Activated naive CD4-positive, alpha-beta T cell treated with anti-CD3 and anti-CD28 coated beads, Interleukin-2, amount 50 U/mL, for 72 hours (primary cell): Measurements from ENCODE around the gene ST6GALNAC1. TPM values are rescaled to one million over a fixed set of nuclear protein-coding genes. Genes with fewer than 3 reads are reported as not detected.

ENCODE experiments used
- ATAC-seq, 2 donors: fragments of 150-1000 bp; cut with Tn5 transposase; 2 replicates each; pipeline ENCODE4 v1.10.0; 2021; ENCODE audit warnings: mild to moderate bottlenecking in 2 of 2, moderate library complexity in 2 of 2
- DNase-seq, 2 donors: peaks; one replicate each; pipeline ENCODE4 v3.0.0; 2021 to 2022; ENCODE audit warnings: low spot score in 2 of 2
- H3K27ac Mint-ChIP-seq, 2 donors: one replicate each; pipeline ENCODE4 v1.8.0; 2022; ENCODE audit warnings: mild to moderate bottlenecking in 2 of 2, mixed read lengths in 2 of 2
- H3K36me3 Mint-ChIP-seq, 2 donors: one replicate each; pipeline ENCODE4 v1.8.0; 2022; ENCODE audit warnings: mixed read lengths in 2 of 2
- H3K9me3 Mint-ChIP-seq, 2 donors: one replicate each; pipeline ENCODE4 v1.8.0; 2022; ENCODE audit warnings: mixed read lengths in 2 of 2
- total RNA-seq, 2 donors: library from RNA; stranded (reverse); gene quantifications; one replicate each; pipeline ENCODE4 v1.2.3, GENCODE V29; 2022

ST6GALNAC1 gene
- total RNA-seq, result 1 to 10 TPM; 1.0 to 3.0 TPM

DNA sequence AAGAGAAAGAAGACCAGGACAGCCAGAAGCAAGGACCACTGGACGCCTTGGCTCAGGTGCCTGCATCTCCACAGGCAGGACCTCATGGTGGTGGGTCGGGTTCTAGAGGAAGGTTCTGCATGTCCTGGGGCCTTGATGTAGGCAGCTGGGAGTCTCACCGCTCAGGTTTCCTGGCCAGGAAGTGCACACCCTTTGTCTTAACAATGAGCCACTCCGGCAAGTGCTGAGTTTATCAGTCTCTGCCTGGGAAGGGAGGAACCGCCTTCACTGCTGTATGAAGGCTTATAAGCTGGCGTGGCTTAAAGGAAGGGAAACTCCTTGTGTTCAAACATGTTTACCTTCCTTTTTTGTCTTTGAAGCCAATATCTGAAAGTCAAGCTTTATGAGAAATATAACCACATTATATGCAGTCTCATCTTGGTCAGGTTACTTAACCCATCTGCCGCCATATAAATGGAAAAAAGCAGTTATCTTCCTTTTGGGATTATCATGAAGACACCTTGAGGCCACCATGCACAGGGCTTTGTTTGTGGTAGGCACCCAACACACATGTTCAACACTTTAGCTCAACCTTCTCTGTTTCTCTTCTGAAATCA is at the start of gene ST6GALNAC1:
TSS of gene ST6GALNAC1 (minus strand) at position 205 of the 596 bp plus-strand sequence. CDS start at position 86, 119 bp downstream.
- DNase-seq (peak in 1 of 2 donors; percentile 26), ATAC-seq (peak; percentile 51 to 61)
- H3K36me3 Mint-ChIP-seq, result peaks cover 0 to 8% of the 10 kb centered on the region in 2 donors
- peak within 1 kb of the TSS; percentile 36 to 83 for H3K27ac Mint-ChIP-seq
- peaks cover 4 to 14% of the 10 kb centered on the region in 2 donors for H3K9me3 Mint-ChIP-seq

DNA sequence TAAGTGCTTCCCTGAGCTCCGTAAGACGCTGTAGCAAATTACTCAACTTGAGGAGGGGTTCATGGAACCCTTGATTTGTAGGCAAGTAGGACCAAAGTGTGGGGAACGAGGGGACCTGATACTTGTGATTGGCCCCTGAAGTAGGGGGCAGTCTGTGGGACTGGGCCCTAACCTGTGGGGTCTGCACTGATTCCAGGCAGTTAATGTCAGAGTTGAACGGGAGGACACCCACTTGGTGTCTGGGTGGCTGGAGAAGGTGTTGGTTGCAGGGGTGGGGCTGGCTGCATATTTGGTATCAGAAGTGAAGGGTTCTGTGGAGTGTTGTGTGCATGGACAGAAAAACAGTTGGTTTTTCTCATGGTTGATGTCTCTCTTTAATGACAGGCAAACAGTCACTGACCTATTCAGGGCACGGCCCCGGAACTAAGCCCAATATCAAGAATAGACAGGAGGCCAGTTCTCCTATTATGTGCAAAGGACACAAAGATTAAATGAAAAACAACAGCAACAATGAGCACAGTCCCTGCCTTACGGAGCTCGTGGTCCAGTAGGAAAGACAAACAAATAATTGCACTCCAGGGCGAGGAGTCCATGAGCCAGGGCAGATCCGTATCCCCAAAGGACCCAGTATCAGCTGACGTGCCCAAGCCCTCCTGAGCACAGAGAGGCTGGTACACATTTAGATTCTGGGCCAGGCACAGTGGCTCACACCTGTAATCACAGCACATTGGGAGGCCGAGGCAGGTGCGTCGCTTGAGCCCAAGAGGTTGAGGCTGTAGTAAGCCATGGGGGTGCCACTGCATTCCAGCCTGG is 48.0 kb upstream of the ST6GALNAC1 start:
- Mint-ChIP-seq H3K27ac (no peak overlapping the region), H3K36me3 (no peaks in the 10 kb centered on the region), H3K9me3 (no peaks in the 10 kb centered on the region)
- DNase-seq (no peak), ATAC-seq (no peak)

DNA sequence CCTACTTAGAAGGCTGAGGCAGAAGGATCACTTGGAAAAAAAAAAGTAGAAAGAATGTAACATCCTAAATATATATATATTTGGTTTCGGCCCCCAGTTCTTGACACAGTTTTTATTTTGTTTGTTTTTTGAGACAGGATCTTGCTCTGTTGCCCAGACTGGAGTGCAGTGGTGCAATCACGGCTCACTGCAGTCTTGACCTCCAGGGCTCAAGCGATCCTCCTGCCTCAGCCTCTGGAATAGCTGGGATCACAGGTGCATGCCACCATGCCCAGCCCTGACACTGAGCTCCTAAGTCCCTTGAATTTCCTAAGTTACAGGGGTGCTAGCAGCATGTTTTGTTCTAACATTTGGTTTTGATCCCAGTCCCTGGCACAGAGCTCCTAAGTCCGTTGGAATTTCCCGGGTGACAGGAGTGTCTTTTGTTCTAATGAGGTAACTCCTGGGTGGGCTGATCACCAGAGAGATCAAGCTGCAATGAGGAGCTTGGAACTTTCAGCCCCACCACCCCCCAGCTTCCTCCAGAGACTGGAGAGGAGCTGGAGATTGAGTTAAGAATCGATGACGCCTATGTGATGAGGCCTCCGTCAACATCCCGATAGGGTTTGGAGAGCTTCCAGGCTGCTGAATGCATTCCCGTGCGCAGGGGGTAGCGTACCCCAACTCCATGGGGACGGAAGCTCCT is 47.2 kb upstream of the ST6GALNAC1 start:
- Mint-ChIP-seq H3K27ac (no peak overlapping the region), H3K36me3 (no peaks in the 10 kb centered on the region), H3K9me3 (no peaks in the 10 kb centered on the region)
- DNase-seq (no peak), ATAC-seq (no peak)

DNA sequence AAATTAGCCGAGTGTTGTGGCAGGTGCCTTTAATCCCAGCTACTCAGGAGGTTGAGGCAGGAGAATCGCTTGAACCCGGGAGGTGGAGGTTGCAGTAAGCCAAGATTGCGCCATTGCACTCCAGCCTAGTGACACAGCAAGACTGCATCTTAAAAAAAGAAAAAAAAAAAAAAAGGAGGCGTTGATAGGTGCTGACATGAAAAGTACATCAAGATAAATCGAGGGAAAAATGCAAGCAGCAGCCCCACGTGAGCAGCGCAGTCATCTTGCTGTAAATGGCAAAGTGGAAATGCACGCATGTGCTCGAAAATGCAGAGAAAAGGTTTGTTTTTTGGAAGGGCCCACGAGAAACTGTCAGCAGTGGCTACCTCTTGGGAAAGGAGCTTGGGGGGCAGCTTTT is 46.3 kb upstream of the ST6GALNAC1 start:
- H3K27ac Mint-ChIP-seq, result no peak overlapping the region
- H3K9me3 Mint-ChIP-seq, result no peaks in the 10 kb centered on the region
- ATAC-seq (no peak), DNase-seq (no peak)
- no peaks in the 10 kb centered on the region for H3K36me3 Mint-ChIP-seq

DNA sequence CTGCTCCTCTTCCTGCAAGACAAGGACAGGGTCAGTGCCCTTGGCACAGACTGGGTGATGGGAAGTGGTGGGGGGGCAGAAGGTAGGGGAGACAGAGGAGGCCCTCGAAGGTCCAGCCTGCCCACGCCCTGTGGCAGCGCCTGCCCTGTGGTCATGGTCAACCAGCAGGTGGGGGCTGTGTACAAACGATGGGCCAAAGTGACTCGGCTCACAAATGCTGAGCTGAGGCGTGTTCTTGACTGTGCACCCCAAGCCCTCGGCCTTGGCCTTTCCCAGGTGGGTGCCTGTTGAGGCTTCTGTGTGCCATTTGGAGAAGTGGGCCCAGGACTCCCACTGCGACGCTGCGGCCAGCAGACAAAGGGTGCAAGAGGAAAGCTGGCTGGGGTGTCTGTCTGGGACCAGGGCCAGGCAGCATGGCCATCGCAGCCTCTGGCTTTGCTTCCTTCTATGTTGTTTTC is 44.6 kb upstream of the ST6GALNAC1 start:
- Mint-ChIP-seq H3K9me3 (no peaks in the 10 kb centered on the region), H3K27ac (no peak overlapping the region), H3K36me3 (no peaks in the 10 kb centered on the region)
- no peak for ATAC-seq
- DNase-seq, result no peak

GRCh38 chr17:76687298-76688164 is 44.0 kb upstream of the ST6GALNAC1 start:
- no peaks in the 10 kb centered on the region for H3K36me3 Mint-ChIP-seq
- no peak overlapping the region for H3K27ac Mint-ChIP-seq
- ATAC-seq (no peak), DNase-seq (no peak)
- no peaks in the 10 kb centered on the region for H3K9me3 Mint-ChIP-seq

DNA sequence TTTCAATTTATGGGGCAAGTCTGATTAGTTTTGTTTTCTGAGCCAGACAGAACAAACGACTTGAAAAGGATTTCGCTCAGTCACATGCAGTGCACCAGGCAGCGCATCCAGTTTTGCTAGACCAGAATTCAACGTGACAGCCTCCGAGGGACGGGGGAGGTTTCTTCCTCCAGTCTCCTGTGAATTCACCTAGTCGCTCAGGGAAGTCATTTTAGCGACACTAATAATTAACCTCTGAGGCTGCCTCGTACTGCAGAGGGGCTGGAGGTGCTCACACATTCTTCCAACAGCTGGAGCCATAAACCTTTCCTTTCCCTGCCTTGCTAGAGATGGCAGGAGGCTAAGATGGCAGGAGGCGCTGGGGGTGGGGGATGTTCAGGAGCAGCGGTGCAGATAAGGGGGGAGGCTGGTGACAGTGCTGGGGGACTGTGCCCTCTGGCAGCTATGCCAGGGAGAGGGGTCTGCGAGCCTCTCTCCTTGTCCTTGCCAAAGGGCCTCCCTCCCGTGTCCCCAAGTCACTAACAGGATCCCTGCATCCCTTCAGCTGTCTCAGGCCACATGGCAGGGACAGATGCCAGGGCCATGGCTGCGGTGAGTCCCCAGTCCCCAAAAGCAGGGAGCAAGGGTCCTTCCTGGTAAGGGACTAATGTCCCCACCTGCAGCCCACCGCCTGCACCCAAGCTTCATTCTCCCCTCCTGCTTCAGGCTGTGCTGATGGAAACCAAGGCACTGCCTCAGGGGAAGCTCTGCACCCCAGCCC is 43.2 kb upstream of the ST6GALNAC1 start:
- no peaks in the 10 kb centered on the region for H3K36me3 Mint-ChIP-seq
- H3K9me3 Mint-ChIP-seq, result no peaks in the 10 kb centered on the region
- ATAC-seq (no peak), DNase-seq (no peak)
- H3K27ac Mint-ChIP-seq, result no peak overlapping the region

- Mint-ChIP-seq H3K36me3 (no peaks in the 10 kb centered on the region), H3K27ac (no peak overlapping the region), H3K9me3 (no peaks in the 10 kb centered on the region)
- DNase-seq (no peak), ATAC-seq (no peak)
Measured at GRCh38 chr17:76685846-76686245, 42.3 kb upstream of the ST6GALNAC1 start.

DNA sequence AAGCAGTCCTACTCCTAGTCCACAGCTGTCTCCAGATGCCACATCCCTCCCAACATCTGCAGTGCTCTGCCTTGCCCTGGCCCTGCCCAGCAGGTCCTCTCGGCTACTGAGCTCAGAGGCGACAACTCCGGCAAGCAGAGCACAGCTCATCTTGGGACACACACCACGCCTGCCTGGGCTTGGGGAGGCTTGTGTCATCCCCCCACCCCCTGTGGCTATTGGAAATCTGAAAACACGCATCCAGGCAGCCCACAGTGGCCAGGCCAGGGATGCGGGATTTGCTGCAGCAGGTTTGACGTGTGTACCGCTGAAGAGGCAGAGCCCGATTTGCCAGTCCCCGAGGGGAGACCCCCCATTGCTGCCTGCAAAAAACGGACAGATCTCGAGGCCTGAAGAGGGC is 41.8 kb upstream of the ST6GALNAC1 start:
- H3K36me3 Mint-ChIP-seq, result no peaks in the 10 kb centered on the region

GRCh38 chr17:76684756-76685155 is 41.2 kb upstream of the ST6GALNAC1 start:
- H3K9me3 Mint-ChIP-seq, result no peaks in the 10 kb centered on the region
- ATAC-seq (no peak), DNase-seq (no peak)
- no peak overlapping the region for H3K27ac Mint-ChIP-seq
- no peaks in the 10 kb centered on the region for H3K36me3 Mint-ChIP-seq

More for the DNA sequence above, 41.8 kb upstream of the ST6GALNAC1 start:
- Mint-ChIP-seq H3K27ac (no peak overlapping the region), H3K9me3 (no peaks in the 10 kb centered on the region)
- DNase-seq, result no peak
- no peak for ATAC-seq

- H3K9me3 Mint-ChIP-seq, result no peaks in the 10 kb centered on the region
- no peaks in the 10 kb centered on the region for H3K36me3 Mint-ChIP-seq
- DNase-seq (no peak), ATAC-seq (no peak)
- peak overlapping the region in 1 of 2 donors; percentile 51 for H3K27ac Mint-ChIP-seq
Measured at GRCh38 chr17:76683921-76684745, 40.6 kb upstream of the ST6GALNAC1 start.

- DNase-seq (no peak), ATAC-seq (no peak)
- H3K27ac Mint-ChIP-seq, result peak overlapping the region in 1 of 2 donors; percentile 51
- H3K9me3 Mint-ChIP-seq, result no peaks in the 10 kb centered on the region
- H3K36me3 Mint-ChIP-seq, result no peaks in the 10 kb centered on the region
Measured at GRCh38 chr17:76683011-76683755, 39.6 kb upstream of the ST6GALNAC1 start.

- Mint-ChIP-seq H3K9me3 (no peaks in the 10 kb centered on the region), H3K27ac (no peak overlapping the region), H3K36me3 (no peaks in the 10 kb centered on the region)
- no peak for ATAC-seq
- no peak for DNase-seq
Measured at GRCh38 chr17:76682296-76682695, 38.7 kb upstream of the ST6GALNAC1 start.

- Mint-ChIP-seq H3K9me3 (no peaks in the 10 kb centered on the region), H3K27ac (no peak overlapping the region), H3K36me3 (no peaks in the 10 kb centered on the region)
- DNase-seq (peak in 1 of 2 donors; percentile 76), ATAC-seq (peak; percentile 62 to 85)
Measured at GRCh38 chr17:76681222-76682137, 37.9 kb upstream of the ST6GALNAC1 start.
